SK-N-MC (cell line): ENCODE results near the gene P2RX3.

Source experiments
- EZH2 ChIP-seq: fragments of 200-600 bp; sonication (generic); IDR thresholded peaks from one replicate; pipeline ENCODE4 v1.6.1; 2017; ENCODE audit warnings: antibody characterized with exemption
- POLR2AphosphoS5 ChIP-seq: IDR thresholded peaks from 2 replicates; pipeline ENCODE4 v1.6.1; 2012; ENCODE audit warnings: mild to moderate bottlenecking, low read depth, low read length, borderline replicate concordance

GRCh38 chr11:57341250-57341808, 3.2 kb downstream of the P2RX3 start:
- TF ChIP-seq POLR2AphosphoS5 (no peak), EZH2 (no peak)
